Measurements from ENCODE around the gene PTCD1. TPM values are rescaled to one million over a fixed set of nuclear protein-coding genes. Genes with fewer than 3 reads are reported as not detected.

Gene PTCD1
- total RNA-seq, 1 experiment from 2014 or later = 10.9 TPM

GRCh38 chr7:99375070-99375807 lies 63.4 kb downstream of the PTCD1 start:
- in situ Hi-C loops (cut with HindIII; ENCODE audit: low sequenced_read_pairs) = no loop called here
- peak; percentile 40 for DNase-seq (ENCODE audit: low spot score)

DNA sequence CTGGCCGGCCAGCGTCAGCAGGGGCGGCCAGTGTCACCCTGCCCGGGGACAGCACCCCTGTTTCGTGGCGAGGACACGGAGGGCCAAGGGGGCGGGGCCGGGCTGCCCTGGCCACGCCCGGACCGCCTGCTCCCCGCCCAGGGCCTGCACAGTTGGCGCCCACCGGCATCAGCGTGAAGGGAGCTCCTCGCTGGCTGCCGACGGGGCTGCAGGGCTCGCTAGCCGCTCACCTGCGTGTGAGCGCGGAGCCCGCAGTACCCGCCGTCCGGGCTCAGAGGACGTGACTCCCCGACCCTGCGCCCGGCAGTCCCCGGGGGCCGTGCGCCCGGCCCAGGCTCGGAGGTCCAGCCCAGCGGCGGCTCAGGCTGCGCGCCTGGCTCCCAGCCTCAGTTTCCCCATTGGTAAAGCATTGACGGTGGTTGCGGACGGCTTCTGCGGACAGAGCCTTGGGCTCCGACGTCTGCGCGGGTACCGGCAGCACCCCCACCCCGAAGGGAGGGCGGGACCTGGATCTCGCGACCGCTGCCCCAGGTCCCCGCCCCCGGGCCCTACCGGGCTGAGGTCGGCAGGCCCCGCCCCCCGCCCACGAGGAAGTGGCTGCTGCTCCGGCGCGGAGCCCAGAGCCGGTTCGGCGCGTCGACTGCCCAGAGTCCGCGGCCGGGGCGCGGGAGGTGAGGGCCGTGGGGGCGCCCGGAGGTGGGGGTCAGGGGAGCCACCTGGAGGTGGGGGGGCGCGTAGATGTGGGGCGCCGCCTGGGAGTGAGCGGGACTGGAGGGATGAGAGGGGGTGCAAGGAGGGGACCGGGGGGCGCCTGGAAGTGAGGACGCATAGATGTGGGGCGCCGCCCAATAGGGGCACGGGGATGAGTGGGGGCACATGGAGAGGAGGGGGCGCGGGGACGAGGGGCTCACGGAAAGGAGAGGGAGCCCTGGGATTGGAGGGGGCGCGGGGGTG lies 64.2 kb downstream of the PTCD1 start, which contains the start of gene ARPC1B:
Gene ARPC1B, plus strand, starts transcription at position 620 of the 954 bp plus-strand sequence. CDS start 10,985 bp downstream, outside the sequence.
- no peak for DNase-seq (ENCODE audit: low spot score)
- in situ Hi-C loops (cut with HindIII; ENCODE audit: low sequenced_read_pairs) = no loop called here

DNA sequence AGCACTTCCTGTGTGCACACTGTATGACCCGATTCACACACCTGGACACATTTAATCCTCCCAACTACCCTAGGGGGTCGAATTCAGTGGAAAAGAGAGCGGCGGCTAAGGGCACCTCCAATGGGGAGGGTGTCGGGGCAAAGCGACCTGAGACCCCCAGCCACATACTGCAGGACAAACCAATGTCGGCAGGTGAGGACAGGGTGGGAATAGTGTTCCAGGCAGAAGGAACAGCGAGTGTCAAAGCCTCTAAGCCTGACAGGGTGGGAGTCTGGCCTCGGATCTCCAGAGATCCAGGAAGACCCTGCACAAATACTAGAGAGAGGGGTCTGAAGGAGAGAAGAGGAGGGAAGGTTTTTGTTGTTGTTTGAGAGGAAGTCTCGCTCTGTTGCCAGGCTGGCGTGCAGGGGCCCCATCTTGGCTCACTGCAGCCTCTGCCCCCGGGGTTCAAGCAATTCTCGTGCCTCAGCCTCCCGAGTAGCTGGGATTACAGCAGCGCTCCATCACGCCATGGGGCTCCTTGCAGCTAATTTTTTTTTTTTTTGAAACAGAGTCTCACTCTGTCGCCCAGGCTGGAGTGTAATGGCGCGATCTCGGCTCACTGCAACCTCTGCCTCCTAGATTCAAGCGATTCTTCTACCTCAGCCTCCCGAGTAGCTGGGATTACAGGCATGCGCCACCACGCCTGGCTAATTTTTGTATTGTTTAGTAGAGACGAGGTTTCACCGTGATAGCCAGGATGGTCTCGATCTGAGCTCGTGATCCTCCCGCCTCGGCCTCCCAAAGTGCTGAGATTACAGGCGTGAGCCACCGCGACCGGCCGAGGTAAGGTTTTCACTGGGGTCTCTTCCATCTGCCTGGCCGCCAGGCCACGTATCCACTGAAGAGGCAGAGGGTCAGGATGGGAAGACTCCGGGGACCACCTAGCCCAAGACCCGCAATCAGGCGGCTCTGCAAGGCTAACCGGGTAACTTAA lies 65.2 kb downstream of the PTCD1 start:
- no peak for DNase-seq (ENCODE audit: low spot score)

DNA sequence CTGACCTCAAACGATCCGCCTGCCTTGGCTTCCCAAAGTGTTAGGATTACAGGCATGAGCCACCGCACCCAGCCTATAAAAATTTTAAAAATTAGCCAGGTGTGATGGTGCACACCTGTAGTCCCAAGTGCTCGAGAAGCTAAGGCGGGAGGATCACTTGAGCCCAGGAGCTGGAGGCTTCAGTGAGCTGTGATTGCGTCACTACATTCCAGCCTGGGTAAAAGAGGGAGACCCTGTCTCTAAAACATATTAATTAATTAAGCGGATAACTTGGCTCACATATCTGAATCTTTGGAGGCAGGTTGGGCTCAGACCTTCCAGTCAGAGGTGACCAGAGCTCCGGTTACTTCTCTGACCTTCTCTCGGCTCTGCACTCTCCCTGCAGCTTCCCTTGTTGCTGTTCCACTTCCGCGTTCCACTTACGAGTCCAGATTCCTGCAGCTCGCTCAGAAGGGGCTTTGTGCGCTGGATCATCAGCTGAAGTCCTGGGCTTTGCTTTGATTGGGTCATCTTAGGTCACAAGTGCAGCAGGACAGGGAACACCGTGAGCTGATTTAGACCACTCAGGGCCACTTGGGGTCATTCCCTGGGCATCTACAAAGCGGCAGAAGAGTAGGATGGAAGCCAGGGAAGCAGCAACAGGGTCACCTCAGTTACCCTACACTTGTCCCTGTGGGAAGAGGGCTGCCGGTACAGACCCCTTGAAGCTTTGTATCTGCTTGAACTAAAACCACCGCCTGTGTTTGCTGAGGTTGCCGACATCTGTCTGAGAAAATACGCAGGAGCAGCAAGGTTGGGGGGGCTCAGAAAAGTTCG lies 66.1 kb downstream of the PTCD1 start:
- in situ Hi-C loops (cut with HindIII; ENCODE audit: low sequenced_read_pairs) = no loop called here

More for the DNA sequence above, 65.2 kb downstream of the PTCD1 start:
- in situ Hi-C loops (cut with HindIII; ENCODE audit: low sequenced_read_pairs) = no loop called here

DNA sequence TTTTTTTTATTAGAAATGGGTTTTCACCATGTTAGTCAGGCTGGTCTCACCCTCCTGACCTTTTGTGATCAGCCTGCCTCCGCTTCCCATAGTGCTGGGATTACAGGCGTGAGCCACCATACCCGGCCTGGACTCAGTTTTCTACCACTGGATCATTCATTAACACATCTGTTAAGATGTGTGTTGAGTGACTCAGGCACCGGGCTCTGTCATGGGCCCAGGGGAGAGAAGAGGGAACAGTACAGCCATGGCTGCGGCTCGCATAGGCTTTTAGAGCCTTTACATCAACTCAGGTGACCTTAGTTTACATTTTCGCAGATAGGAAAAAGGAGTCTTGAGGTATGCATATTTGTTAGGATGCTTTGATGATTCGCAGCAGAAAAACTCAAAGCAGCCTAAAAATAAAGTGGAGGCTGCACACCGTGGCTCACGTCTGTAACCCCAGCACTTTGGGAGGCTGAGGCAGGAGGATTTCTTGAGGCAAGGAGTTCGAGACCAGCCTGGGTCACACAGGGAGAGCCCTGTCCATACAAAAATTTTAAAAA lies 67.2 kb downstream of the PTCD1 start:
- in situ Hi-C loops (cut with HindIII; ENCODE audit: low sequenced_read_pairs) = no loop called here
- no peak for DNase-seq (ENCODE audit: low spot score)

More for the DNA sequence above, 66.1 kb downstream of the PTCD1 start:
- DNase-seq (ENCODE audit: low spot score) = no peak

DNA sequence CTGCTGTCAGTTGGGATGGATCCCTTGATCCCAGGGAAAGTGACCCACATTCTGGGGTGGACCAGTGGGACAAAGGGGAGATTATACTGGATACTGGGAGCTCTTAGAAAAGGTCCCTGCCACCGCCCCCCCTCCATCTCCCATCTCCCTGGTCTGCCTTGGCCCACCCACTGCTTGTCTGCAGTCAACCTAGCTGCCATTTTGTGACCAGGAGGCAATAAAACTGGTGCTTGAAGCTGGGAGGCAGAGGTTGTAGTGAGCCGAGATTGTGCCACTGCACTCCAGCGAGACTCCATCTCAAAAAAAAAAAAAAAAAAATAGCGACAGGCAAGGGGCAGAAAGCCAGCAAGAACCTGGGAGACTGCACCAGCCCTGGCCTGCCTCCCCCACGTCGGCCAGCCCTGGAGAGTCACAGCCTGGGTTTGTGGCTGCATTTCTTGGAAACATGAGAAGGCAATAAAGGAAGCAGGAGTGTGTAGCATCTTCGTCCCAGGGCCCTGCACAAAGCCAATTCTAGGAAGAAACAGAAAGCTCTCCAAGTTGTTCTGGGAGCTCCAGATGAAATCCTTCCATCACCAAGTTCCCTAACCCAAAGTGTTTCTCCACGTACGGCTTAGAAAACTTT lies 68.7 kb downstream of the PTCD1 start:
- DNase-seq (ENCODE audit: low spot score) = no peak
- in situ Hi-C loops (cut with HindIII; ENCODE audit: low sequenced_read_pairs) = no loop called here

DNA sequence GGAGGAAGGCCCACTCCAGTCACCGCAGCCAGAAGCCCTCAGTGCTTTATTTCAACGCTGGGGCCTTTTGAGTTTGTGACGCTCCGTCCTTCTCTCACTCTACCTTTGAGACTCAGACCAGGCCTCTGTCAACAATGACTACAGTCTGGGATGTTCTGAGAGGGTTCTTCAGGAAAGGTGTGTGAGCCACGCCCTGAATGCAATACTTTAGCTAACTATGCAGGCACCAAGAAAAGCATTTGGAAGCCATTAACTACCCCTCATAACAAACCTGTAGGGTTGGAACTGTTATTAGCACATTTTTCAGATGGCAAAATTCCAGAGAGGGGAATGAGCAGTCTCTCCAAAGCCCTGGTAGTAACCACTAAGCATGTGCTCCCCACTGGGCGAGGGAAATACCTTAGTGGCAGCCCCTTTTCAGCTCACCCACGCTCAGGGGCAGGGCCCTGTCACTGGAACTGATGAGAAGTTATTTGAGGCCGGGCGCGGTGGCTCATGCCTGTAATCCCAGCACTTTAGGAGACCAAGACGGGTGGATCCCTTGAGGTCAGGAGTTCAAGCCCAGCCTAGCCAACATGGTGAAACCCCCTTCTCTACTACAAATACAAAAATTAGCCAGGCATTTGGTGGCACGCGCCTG lies 69.7 kb downstream of the PTCD1 start:
- no peak for DNase-seq (ENCODE audit: low spot score)
- in situ Hi-C loops (cut with HindIII; ENCODE audit: low sequenced_read_pairs) = no loop called here

Other genes with a start within 250 kb of the PTCD1 start
- gene KPNA7, start 230.7 kb downstream of the PTCD1 start, total RNA-seq (2014; rRNA removed; shearing (Covaris generic)) = not detected in 2 replicates
- not detected in 2 replicates for gene MYH16, start 166.0 kb downstream of the PTCD1 start, total RNA-seq (2014; rRNA removed; shearing (Covaris generic))
- 111 and 121 TPM in 2 replicates for gene ARPC1A, start 112.9 kb downstream of the PTCD1 start, total RNA-seq (2014; rRNA removed; shearing (Covaris generic))
- 281 and 284 TPM in 2 replicates for gene ARPC1B, start 64.1 kb downstream of the PTCD1 start, total RNA-seq (2014; rRNA removed; shearing (Covaris generic))
- gene PDAP1, start 30.2 kb downstream of the PTCD1 start, total RNA-seq (2014; rRNA removed; shearing (Covaris generic)) = 169 and 215 TPM in 2 replicates
- gene BUD31, start 29.8 kb downstream of the PTCD1 start, total RNA-seq (2014; rRNA removed; shearing (Covaris generic)) = 91.6 and 96.3 TPM in 2 replicates
- 57.0 and 59.3 TPM in 2 replicates for gene CPSF4, start 145 bp upstream of the PTCD1 start, total RNA-seq (2014; rRNA removed; shearing (Covaris generic))
- 1,769 and 1,935 TPM in 2 replicates for gene ATP5MF, start 27.4 kb upstream of the PTCD1 start, total RNA-seq (2014; rRNA removed; shearing (Covaris generic))
- gene ZNF789, start 34.1 kb upstream of the PTCD1 start, total RNA-seq (2014; rRNA removed; shearing (Covaris generic)) = 7.8 and 8.9 TPM in 2 replicates
- 20.7 and 21.5 TPM in 2 replicates for gene ZNF394, start 61.5 kb upstream of the PTCD1 start, total RNA-seq (2014; rRNA removed; shearing (Covaris generic))
- gene ZKSCAN5, start 65.9 kb upstream of the PTCD1 start, total RNA-seq (2014; rRNA removed; shearing (Covaris generic)) = 18.6 and 23.1 TPM in 2 replicates
- 2.6 and 5.0 TPM in 2 replicates for gene FAM200A, start 113.3 kb upstream of the PTCD1 start, total RNA-seq (2014; rRNA removed; shearing (Covaris generic))
- 40.9 and 48.6 TPM in 2 replicates for gene ZNF655, start 119.8 kb upstream of the PTCD1 start, total RNA-seq (2014; rRNA removed; shearing (Covaris generic))
- 0.12 TPM in 1 of 2 replicates, not detected in the other for gene TMEM225B, start 159.5 kb upstream of the PTCD1 start, total RNA-seq (2014; rRNA removed; shearing (Covaris generic))
- 7.6 and 10.6 TPM in 2 replicates for gene ZSCAN25, start 178.1 kb upstream of the PTCD1 start, total RNA-seq (2014; rRNA removed; shearing (Covaris generic))
- not detected in 2 replicates for gene CYP3A5, start 241.2 kb upstream of the PTCD1 start, total RNA-seq (2014; rRNA removed; shearing (Covaris generic))

All from G401 (cell line).